ENCODE measurements around the gene GNLY.
"Not testable (repeated sequence)": the region's sequence is repeated elsewhere in the genome, so short reads cannot be mapped to it uniquely, and the experiment has no call there.

GNLY gene

DNA sequence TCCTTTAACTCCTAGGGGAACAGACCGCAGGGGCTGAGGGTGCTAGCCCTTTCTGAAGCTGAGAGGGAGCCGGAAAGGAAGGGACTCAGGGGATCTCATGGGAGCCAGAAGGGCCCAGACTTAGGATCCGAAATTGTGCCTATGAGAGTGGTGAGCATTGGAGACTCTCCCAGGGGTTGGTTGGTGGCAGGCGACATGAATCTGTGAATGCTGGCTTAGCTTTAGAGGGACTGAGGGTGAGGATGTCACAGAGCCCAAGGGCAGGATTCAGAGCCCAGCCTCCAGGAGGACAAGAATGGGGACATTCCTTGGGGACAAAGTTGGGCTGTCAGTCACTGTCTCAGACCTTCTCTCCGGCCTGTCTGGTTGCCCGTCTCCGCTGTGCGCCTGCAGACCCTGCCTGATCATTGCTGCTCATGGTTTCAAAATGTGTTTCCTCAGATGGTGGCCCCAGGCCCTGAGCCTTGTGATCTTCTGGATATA is 17.5 kb downstream of the GNLY start:
- DNase-seq, result no peak

DNA sequence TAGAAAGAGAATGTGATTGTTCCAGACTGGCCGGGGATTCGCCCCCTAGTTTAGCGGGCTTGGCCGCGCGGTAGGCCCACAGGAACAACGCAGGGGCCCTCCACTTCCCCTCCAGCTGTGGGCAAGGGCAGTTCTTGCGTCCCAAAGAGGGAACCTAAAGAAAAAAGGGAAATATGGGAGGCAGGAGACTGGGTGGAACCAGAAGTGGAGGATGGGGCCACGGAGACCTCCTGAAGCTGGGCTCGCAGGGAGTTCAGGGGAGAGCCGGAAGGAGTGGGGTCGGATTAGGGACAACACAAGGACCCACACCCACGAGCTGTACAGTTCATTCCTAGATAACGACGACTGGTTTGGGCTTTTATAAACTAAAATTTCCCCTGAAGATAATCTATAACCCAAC is 18.2 kb downstream of the GNLY start:
- DNase-seq, result no peak

DNA sequence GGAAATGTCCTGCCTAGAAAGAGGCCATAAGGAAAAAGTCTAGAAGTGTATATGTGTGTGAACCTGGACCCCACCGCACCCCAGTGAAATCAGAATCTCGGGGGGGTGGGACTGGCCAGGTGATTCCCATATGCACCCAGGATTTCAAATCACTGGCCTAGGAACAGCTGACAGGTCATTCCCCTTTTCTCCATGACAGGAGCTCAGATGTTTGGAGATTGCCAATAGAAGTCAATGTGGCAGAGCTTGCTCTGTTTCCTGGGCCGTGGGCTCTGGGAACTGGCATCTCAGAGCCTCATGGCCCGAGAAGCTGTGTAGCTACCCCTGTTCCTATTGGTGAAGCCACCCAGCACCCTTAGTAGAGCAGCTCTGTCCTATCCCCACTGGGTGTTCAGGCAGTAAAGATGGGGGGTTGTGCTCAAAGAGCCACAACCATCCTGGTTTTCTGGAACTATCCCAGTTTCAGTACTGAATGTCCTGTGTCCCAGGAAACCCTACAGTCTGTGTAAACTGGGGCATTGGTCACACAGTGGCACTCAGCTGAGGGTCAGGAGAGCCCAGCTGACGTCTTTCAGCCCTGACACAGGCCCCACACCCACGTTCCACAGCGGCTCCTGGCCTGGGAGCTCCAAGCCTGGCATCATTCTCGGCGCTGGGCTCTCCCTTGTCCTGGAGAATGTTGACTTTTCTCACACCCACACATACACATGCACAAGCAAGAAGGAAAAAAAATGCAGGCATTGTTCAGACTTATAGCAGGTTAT is 18.9 kb downstream of the GNLY start:
- DNase-seq, result no peak

DNA sequence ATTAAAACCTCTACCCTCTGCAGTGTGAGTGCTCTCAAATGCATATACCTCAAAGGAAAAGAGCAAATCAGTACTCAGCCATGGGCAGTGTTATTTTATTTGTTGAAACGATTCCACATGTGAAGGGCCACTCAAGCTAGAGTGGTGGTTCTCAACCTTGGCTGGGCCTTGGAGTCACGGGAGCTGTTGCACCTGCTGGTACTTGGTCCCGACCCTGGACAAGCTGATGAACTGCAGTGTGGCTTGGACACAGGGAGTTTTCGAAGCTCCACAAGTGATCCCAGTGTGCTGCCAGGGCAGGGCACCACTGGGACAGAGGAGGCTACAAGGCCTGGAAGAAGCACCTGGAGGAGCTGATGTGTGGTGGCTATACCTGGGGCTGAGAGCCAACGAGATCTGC is 19.7 kb downstream of the GNLY start:
- DNase-seq, result no peak

DNA sequence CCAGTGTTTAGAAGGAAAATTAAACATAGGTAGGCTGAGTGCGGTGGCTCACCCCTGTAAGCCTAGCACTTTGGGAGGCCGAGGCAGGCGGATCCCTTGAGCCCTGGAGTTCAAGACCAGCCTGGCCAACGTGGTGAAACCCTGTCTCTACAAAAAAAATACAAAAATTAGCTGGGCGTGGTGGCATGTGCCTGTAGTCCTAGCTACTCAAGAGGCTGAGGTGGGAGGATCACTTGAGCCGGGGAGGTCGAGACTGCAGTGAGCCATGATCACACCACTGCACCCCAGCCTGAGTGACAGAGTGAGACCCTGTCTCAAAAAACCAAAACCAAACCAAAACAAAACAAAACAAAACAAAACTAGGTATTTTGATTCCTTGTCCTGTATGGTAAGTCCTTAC is 20.3 kb downstream of the GNLY start:
- not testable (repeated sequence) for DNase-seq

DNA sequence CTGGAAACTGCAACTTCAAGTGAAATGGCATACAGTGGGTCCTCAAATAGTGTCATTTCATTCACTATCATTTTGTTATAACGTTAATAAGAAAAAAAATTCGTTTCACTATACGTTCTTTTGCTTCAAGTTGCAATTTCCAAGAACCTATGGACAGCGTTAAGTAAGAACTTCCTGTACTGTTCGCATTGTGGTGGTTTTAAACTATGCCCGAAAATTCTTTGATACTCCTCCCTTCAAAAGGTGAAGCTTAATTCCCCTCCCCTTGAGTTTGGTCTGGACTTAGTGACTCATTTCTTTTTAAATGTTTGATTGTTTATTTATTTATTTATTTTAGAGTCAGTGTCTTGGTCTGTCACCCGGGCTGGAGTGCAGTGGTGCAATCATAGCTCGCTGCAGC is 20.7 kb downstream of the GNLY start:
- no peak for DNase-seq

DNA sequence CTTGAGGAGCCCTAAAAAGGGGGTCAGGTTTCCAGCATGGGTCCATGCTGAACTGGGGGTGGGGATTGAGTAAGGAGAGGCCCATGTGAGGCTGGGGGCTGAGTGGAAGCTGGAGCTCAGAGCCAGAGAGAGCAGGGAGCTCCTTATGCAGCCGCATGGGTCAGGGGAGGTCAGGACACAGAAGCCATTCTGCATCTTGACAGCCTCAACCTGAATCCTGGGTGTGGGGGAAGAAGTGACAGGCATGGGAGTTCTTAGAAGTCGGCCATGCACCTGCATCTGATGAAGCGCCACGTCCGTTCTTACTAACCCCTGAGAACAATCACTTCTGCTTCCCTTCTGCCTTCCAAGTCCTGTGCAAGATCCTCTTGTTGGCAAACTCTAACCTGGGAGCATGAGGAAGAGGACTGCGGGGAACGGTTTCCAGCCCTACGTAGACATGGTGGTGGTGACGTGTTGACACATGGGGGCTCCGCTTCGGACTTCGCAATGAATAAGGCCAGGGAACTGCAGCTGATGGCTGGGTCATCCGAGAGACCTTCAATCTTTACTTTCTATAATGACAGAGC is 22.3 kb downstream of the GNLY start:
- DNase-seq, result no peak

DNA sequence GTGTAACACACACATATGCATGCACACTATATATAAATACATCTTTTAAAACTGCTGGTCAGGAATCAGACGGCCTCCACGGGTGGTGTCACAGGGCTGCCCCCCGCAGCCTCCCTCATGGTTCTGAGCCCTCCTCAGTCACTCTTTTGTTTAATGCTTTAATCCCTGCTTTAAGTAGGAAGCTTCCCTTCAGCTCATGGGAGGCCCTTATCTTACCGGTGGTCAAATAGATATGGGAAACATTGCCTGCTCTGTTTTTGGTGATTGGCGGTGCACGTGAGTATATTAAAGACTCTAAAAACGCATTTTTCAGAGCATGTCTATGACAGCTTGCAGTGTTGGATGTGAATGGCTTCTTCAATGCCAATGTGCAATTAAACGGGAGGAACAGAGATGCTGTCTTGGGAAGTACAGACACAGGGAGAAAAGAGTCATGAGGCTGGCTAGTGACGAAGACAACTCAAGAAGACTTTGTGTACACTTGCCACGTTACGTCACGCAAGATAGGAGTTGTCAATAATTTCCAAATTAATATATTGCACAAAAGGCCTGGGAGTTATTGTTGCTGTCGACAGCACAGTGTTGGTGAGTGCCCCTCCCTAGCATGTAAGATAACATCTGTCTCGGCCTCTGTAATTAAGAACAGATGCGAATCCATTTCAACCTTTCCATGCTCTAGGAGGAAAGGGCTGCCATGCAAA is 23.3 kb downstream of the GNLY start:
- DNase-seq, result no peak

DNA sequence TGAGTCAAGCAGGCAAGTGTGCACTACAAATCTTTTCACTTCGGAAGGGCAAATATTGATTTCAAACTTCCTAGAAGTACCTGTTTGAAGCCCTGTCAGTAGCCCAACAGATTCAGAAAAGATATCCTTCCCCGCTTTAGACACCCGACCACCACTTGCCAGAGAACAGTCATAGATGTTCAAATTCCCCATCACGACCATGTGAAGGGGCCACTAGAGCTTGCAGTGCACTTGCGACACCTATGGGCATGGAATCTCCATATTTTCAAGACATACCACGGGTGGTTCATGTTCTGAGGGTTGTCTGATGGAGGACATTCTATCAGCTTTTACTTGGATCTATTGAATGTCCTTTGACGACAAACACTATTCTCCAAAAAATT is 23.8 kb downstream of the GNLY start:
- no peak for DNase-seq

DNA sequence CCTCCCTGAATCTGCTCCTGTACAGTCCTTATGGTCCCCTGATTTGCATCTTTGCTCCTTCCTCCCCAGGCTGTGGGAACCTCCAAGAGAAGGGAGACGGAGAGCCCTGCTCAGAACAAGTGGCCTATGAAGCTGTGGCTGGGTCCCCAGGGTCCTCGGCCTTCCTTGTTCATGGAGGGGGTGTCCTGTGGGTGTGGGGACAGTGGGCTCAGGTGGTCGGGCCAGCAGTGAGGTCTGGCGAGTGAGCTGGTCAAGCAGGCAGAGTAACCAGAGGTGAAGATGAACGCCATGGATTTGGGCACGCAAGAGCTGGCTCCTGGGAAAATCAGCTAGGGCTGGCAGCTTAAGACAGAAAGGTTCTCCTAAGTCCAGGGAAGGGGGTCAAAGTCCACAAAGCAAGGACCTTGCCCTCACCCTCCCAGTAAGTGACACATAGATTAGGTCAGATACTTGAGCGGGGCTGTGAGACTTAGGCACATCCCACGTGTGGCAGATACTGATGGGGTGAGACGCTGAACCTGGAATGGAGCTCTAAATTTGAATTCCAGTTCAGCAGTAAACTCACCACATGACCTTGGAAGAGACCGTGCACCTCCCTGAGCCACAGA is 24.8 kb downstream of the GNLY start:
- no peak for DNase-seq

DNA sequence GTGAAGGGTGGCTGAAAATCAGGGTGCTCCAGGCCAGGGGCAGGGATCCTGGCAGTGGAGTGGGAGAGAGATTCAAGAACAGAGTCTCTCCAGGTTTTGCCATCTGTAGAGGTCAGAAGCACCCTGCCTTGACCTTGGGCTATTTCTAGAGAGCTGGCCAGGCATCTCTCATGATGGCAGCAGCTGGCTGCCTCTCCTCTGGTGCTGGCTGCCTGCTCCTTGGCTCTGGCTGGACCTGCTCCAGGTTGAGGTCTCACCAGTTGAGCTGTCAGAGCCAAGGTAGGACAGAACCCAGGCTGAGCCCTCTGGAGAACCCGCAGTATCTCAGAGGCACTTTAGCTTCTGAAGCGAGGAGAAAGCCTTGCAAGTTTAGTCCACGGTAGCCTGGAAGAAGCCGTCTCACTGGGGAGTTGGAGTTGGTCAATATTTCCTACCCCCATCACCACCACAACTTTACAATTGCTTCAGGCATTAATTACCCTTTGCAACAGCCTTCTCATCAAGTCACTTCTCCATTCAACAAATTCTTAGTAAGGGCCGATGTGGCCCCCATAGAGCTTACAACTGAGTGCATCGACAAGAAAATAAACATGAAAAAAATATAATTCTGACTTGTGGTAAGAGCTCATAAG is 25.6 kb downstream of the GNLY start:
- DNase-seq, result no peak

DNA sequence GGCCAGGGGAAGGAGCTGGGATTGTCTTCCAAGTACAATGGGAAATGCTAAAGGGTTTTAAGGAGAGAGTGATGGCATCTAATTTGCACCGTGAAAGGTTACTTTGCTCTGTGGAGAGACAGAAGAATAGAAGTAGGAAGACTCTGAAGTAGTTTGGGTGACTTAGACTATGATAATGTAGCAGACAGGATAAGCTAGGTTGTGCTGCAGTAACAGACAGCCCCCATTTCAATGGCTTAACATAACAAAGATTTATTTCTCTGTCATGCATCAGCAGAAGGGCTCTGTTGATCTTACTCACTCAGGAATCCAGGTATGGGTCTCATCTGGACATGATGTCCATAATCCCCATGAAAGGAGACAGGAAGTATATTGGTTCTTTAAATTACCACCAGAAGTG is 26.4 kb downstream of the GNLY start:
- DNase-seq, result no peak

DNA sequence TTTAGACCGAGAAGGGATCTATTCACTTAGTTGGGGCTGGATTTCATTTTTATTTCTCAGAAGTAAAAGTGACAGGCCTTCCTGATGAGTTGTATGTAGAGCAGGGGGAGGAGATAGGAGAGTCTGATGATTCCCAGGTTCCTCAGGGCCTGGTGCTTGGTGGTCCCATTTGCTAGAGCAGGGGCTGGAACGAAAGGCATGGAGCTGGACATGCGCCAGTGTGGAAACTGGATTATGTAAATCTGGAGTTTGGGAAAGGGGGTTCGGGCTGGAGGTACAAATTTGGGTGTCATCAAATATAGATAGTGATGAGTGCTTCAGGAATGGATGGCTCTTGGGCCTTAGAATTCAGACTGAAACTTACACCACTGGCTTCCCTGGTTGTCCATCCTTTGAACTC is 27.5 kb downstream of the GNLY start:
- no peak for DNase-seq

DNA sequence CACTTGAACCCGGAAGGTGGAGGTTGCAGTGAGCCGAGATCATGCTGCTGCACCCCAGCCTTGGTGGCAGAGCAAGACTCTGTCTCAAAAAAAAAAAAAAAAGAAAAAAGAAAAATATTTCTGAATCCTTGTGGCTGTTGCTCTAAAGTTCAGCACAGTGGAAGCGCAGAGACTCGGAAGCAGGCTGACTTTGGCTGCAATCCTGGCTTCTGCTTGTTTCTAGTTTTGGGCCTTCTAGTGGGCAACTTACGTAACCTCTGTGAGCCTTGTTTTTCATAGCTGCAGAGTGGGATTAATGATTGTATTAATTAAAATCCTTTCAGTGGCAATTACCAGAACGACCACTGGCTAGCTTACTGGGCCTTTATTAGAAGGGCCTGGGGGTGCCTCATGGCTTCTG is 28.4 kb downstream of the GNLY start:
- DNase-seq, result no peak

DNA sequence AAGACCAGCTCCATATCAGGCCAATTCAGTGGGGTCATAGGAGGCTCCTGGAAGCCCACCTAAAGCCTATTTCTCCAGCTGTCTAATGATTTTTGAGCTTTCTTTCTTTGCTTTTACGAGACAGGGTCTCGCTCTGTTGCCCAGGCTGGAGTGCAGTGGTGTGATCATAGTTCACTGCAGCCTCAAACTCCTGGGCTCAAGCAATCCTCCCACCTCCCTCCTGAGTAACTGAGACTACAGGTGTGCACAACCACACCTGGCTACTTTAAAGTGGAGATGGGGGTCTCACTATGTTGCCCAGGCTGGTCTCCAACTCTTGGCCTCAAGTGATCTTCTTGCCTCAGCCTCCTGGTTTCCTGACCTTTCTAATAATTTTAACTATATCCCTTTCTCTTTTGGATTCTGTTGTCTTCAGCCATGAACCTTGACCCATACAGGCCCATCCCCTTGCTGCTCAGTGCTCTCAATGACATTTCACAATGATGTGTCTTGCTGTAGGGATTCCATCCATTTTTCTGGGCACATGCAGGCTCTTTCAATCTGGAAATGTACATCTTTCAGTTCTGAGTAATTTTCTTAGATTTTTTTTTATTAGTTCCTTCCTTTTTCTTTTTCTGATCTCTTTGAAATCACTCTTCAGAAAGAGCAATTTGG is 29.7 kb downstream of the GNLY start:
- no peak for DNase-seq

DNA sequence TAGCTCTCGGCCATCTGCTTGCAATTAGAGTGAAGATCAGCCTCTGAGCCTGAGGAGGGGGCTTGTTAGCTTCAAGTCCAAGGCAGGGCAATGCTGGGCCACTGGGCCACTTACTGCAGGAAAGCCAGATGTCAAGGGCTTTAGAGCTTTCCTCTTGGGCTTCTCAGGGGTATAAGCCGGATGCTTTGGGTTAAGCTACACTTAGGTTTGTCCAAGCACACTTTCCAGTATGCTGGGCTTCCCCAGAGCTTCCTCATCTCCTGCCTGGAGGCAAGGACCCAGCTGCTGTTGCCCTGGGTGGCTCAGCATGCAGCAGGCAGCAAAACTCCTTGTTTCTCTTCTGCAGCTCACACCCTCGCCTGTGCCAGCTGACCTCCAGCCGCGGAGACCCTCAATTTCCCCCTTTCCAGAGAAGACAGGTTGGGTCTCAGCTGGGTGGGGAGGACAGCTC is 30.6 kb downstream of the GNLY start:
- DNase-seq, result no peak

DNA sequence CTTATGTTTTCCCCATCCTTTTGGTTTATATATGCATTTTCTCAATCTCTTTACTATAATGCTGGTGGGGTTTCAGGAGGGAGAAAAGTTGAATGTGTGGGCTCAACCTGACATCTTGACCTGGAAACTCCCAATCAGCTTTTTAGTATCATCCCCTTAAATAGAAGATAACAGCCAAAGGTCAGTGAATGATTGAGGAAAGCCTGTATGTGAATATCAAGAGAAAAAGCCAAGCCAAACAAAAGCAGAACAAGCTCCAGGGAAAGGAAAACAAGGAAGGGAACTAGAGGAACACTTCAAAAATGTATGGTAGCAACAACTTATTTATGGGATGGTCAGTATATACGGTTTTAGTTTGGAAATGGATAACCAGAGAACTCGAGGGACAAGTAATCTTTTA is 31.3 kb downstream of the GNLY start:
- DNase-seq, result no peak

DNA sequence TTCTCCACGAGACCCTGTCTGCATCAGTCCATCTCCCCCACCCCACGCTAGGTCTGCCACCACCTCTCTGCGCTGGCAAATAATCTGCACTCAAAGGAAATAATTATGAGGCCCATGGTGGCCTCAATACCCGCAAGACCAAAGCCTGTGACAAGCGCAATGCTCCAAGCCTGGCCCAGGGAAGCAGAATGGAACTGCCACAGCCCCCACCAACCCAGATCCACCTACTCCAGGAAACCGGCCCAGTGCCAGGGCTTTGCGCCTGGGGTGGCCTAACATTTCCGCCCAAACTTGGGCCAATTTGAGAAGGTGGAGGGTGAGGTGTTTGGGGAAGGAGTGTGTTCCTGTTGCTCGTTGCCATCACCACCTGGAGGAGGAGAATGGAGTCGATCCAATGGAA is 33.6 kb downstream of the GNLY start:
- no peak for DNase-seq

DNA sequence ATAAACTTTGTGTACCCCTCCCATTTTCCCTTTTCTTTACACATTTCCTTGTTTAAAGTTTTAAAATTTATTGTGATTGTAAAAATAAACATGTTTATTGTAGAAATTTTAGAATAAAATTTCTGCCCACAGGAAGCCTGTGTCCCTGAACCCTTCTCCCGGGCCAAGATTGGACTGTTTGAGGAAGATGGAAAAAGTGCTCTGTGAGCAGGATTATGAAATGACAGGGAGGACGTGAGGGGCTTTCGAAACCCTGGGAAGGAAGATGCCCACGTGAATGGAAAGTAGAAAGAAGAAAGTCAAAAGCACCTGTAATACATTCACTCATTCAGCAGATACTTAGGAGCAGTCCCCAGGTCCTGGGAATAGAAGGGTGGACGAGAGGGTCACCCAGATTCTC is 34.2 kb downstream of the GNLY start:
- no peak for DNase-seq

DNA sequence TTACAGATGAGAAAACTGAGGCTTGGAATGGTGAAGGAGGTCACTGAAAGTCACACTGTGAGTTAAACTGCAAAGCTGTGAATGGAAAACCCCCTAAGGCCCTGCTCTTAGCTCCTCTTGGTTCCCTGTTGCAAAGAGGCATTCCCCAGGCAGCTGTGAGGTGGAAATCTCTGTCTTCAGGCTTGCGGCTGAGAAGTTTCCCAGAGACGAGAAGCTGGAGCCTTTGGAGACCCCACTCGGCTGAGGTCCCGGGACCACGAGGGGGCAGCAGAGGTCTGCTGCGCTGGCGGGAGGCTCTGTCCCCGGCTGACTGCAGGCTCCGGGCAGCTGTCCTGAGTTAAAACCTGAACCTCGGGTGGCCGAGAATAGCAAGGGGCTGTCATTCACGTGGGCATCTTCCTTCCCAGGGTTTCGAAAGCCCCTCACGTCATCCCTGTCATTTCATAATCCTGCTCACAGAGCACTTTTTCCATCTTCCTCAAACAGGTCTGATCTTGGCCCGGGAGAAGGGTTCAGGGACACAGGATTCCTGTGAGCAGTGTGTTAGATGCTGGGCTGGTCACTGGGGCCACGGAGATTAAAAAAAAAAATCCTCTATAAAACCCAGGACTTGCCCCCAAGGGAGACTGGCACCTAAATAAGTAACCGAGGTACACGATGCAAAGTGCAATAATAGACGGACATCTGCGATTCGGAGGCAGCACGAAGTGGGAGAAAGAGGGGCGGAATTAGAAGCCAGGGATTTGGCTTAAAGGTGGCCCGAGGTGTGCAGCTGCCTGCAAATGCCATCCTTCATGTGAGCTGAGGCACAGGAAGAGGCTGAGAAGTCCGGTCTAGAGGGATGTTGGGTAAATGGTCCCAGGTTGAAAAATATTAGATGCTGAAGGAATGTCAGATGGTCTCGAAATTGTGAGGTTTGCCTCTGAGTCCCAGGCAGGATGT is 35.0 kb downstream of the GNLY start:
- DNase-seq, result peak; percentile 16 to 65 (median 54)

DNA sequence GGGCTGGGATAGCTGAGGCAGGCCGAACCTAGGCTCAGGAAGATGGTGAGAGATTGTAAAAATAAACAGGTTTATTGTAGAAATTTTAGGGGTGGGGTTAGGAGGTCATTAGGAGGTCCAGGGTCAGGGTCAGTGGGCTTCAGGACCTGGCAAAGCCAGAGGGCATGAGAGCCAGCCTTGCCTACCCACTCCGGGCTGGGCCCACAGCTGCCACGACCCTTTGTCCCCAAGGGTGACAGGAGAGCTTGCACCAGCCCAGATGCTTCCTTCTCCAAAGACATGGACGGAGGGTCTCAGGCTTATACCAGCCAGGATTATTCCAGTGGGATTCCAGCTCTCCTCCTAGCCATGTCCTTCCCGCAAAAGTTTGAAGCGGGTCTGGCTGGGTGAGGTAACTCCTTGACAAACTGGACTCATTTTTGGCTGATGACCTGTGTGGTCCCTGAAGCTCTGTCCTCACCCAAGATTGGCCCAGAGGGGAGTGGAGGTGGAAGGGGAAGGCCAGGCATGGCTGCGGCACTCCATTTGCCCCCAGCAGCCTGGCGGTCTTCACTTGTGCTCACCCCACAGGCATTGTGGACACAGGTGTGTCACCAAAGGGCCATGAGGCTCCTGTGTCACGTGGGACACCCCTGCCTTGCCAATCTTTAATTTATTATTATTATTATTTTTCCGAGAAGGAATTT is 35.8 kb downstream of the GNLY start:
- no peak for DNase-seq

Data from stimulated activated naive CD4-positive, alpha-beta T cell (primary cell).